Measurements from ENCODE around the gene PTPRN2.
"Not testable (repeated sequence)": the region's sequence is repeated elsewhere in the genome, so short reads cannot be mapped to it uniquely, and the experiment has no call there.

PTPRN2 gene

GRCh38 chr7:158209435-158209834 is 378.2 kb downstream of the PTPRN2 start:
- Histone ChIP-seq H3K27ac (no peak overlapping the region), H3K4me3 (no peak overlapping the region)
- TF ChIP-seq CTCF (IDR thresholded peaks at IDR 0.05), result no peak
- no peak for DNase-seq (ENCODE audit: low spot score)

GRCh38 chr7:158206341-158206740 is 381.3 kb downstream of the PTPRN2 start:
- no peak for DNase-seq (ENCODE audit: low spot score)
- Histone ChIP-seq H3K27ac (no peak overlapping the region), H3K4me3 (no peak overlapping the region)
- no peak for TF ChIP-seq CTCF (IDR thresholded peaks at IDR 0.05)

DNA sequence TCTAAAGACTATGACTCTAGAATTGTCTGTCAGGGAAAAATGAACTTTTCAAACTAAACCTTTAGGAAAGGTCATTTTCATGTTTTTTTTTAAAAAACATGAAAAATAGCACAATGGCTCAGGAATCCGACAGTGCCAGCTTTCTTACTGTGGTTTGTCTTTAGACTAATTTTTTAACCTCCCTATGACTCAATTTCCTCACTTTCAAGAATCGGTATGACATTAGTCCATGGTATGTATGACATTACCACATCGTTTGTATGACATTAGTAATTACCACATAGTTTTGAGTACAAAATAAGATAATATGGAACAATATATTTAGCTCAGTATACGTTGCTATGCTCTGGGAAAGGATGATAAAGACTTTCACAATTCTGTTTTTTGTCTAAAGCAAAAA is 383.2 kb downstream of the PTPRN2 start:
- no peak for DNase-seq (ENCODE audit: low spot score)
- no peak for TF ChIP-seq CTCF (IDR thresholded peaks at IDR 0.05)
- no peak overlapping the region for H3K27ac ChIP-seq
- no peak overlapping the region for H3K4me3 ChIP-seq

- H3K4me3 ChIP-seq; H3K27ac ChIP-seq; DNase-seq (ENCODE audit: low spot score): not testable (repeated sequence)
Observed at GRCh38 chr7:158203948-158204347, 383.7 kb downstream of the PTPRN2 start.

GRCh38 chr7:158194365-158194900 is 393.2 kb downstream of the PTPRN2 start:
- no peak overlapping the region for H3K4me3 ChIP-seq
- DNase-seq (ENCODE audit: low spot score), result no peak
- H3K27ac ChIP-seq, result no peak overlapping the region
- TF ChIP-seq CTCF (IDR thresholded peaks at IDR 0.05), result no peak

DNA sequence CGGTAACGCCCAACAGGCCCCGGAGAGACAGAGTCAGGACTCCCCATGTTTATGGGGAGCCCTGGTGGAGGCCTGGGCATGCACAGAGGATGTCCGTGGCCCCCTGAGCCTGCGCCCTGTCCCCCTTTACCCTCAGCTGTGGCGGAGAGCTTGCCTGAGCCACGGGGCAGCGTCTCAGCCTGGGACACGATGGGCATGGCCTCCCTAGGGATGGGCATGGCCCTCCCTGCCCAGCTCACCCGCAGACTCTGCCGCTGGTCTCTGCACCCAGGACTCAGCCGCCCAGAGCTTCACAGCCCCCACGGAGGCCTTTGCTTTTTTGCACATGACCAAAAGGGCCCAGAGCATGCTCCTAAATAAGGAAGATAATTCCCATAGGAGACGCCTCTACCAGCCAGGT is 394.2 kb downstream of the PTPRN2 start:
- H3K4me3 ChIP-seq, result no peak overlapping the region
- no peak overlapping the region for H3K27ac ChIP-seq
- DNase-seq (ENCODE audit: low spot score), result no peak
- no peak for TF ChIP-seq CTCF (IDR thresholded peaks at IDR 0.05)

DNA sequence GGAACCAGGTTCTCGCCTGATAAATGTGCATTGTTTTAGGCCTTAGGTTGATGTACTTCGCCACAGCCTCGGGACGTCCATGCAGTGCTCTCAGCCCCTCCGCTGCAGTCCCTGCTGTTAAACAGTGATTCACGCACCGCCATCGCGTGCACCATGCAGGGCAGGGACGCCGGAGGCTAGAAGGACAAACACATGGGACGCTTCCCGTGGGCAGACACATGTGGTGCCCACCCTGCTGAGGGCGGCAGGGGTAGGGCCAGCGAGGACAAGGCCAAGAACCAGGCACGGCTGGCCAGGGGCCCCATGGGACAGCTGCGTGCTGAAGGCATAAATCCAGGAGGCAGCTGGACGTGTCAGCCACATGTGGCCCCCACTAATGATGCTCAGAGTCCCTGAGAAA is 394.7 kb downstream of the PTPRN2 start:
- DNase-seq (ENCODE audit: low spot score), result no peak
- TF ChIP-seq CTCF (IDR thresholded peaks at IDR 0.05), result no peak
- Histone ChIP-seq H3K27ac (no peak overlapping the region), H3K4me3 (no peak overlapping the region)
